ENCODE data around the gene DNAH10.

DNA sequence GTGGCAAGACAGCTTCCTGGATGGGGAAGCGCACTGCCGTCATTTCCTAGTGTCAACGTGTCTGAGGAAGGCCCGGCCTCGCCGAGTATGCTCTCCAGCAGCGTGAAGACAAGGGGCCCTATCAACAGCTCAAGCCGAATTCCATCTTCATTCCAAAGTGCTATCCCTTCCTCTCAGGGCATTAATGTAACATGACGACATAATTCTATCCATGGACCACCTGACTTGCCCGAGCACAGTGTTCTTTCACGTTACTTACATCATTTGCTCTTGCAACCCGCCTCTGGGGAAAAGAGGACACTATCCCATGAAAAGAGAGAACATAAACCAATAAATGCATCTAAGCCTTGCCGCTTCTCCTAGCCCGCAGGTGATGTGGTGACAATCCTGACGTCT is 187.7 kb downstream of the DNAH10 start:
- TF ChIP-seq, protein P1, sequence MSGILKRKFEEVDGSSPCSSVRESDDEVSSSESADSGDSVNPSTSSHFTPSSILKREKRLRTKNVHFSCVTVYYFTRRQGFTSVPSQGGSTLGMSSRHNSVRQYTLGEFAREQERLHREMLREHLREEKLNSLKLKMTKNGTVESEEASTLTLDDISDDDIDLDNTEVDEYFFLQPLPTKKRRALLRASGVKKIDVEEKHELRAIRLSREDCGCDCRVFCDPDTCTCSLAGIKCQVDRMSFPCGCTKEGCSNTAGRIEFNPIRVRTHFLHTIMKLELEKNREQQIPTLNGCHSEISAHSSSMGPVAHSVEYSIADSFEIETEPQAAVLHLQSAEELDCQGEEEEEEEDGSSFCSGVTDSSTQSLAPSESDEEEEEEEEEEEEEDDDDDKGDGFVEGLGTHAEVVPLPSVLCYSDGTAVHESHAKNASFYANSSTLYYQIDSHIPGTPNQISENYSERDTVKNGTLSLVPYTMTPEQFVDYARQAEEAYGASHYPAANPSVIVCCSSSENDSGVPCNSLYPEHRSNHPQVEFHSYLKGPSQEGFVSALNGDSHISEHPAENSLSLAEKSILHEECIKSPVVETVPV (CRISPR knock-in tag; IDR thresholded peaks at IDR 0.05), result no peak
- TF ChIP-seq BACH2 (CRISPR knock-in tag; IDR thresholded peaks at IDR 0.05; ENCODE audit: borderline replicate concordance) (no peak), ZNF70 (CRISPR knock-in tag; IDR thresholded peaks at IDR 0.05) (no peak), ISL1 (CRISPR knock-in tag; IDR thresholded peaks at IDR 0.05) (no peak)
